Measurements from ENCODE around the gene OVAAL. TPM values are rescaled to one million over a fixed set of nuclear protein-coding genes. Genes with fewer than 3 reads are reported as not detected.

OVAAL gene
- total RNA-seq, 1 donor from 2014 or later = not detected

DNA sequence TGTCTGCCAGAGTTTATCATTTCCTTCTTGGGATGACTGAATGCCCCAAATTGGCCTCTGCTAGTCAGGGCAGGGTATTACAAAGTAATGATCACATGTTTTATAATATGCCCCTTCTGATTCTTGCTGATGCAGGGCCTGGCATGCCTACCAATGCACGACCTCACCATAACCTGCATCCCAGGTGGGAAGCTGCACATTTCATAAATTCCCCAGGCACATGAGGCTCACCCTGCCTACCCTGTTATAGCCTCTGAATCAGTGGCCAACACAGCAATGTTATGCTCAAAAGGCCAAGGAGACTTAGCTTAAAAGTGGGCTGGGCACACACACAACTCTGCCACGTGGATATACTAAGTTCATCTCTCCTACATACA, 45.1 kb downstream of the OVAAL start:
- no peak for DNase-seq (ENCODE audit: low spot score)

DNA sequence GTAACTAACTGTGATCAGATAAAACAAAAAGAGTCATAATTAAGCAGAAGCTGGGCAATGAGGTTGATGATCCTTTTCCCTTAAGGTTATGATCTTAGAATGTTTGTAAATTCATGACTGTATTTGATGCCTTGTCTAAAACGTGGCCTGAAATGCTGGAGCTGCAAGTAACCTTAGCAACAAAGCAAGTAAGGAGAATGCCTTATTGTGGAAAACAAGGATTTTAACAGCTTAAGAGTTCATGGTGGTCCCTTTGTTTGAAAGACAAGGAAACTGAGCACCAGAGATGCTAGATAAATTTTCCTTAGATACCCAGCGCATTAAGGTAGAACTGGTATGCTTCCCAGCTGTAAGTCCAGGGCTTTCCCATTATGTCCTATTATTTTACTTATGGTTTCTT, 47.4 kb downstream of the OVAAL start:
- DNase-seq (ENCODE audit: low spot score) = no peak

- DNase-seq (ENCODE audit: low spot score) = no peak
Measured at GRCh38 chr1:180609643-180610555, 51.1 kb downstream of the OVAAL start.

- DNase-seq (ENCODE audit: low spot score) = no peak
Measured at GRCh38 chr1:180610556-180611015, 51.8 kb downstream of the OVAAL start.

DNA sequence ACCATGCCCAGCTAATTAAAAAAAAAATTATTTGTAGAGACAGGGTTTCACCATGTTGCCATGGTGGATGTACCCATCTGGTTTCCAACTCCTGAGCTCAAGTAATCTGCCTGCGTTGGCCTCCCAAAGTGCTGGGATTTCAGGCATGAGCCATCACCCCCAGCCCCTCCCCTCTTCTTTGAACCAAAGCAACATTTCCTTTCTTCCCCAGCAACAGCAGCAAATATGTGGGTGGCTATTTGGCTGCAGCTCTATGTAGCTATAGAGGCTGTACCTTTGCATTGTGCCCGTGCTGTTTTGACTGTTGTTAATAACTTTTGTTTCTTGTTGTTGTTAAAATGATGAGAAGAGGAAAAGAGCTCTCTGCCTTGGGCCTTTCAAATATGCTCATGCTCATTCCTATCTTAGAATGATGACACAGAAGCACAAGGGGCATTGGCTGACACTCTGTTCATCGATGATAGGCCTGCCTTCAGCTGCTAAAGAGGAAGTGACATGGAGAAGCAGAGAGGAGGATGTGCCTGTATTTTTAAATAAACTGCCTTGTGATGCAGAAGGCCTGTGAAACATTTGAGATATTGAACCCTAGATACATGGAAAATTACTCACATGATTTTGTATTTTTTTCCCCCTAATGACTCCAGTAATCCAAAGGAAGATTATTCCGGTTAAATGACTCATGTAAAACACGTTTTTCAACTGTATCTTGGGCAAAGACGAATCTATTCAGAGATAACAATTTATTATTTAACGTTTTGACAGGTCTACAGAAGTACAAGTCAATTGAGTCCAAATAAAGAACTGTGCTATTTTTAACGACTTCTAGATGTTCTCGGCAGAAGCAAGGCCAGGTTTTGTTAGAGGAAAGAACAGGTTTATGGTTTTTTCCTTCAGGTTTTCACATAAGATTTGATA, 52.5 kb downstream of the OVAAL start:
- DNase-seq (ENCODE audit: low spot score) = no peak

DNA sequence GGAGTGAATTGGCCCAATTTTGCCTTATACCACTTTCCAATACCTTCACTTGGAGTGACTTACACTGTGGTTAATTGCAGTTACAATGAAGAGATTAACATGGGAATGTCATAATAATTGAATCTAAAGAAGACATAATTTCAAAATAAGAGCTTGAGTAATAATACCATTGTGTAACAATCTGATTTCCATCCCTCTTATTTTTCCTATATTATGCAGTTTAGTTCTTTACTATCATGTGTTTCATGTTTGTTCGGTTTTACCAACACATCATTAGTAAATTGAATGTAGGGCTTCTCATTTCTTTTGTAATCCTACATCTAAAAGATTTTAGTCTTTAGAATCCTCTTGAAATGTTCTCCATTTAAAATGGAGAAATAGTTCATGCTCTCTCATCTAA, 53.9 kb downstream of the OVAAL start:
- no peak for DNase-seq (ENCODE audit: low spot score)

- DNase-seq (ENCODE audit: low spot score) = no peak
Measured at GRCh38 chr1:180614730-180615129, 56.0 kb downstream of the OVAAL start.

- DNase-seq (ENCODE audit: low spot score) = no peak
Measured at GRCh38 chr1:180615493-180616290, 56.9 kb downstream of the OVAAL start.

Other genes starting within 250 kb of the OVAAL start
- 33.2 TPM for gene ACBD6, start 56.4 kb upstream of the OVAAL start, total RNA-seq
- 15.8 TPM for gene XPR1, start 73.1 kb downstream of the OVAAL start, total RNA-seq